GM12878 (cell line): ENCODE results near the gene KIAA0930.

Source experiments
- CEBPZ ChIP-seq: fragments of 150-350 bp; IDR thresholded peaks from 2 replicates; pipeline ENCODE4 v1.6.1; 2016; ENCODE audit warnings: low read depth, low read length
- CTCF ChIP-seq, 3 experiments: IDR thresholded peaks in 2 of 3; conservative IDR thresholded peaks in 1 of 3; 2 replicates each; pipeline ENCODE4 v1.5.1; 2011; ENCODE audit warnings: low read depth in 3 of 3, low read length in 3 of 3, mild to moderate bottlenecking in 3 of 3, control low read depth in 2 of 3, moderate library complexity in 2 of 3, inconsistent platforms in 1 of 3, mixed read lengths in 1 of 3; ENCODE audit not compliant: control insufficient read depth in 2 of 3, insufficient read depth in 1 of 3; ENCODE audit errors: extremely low read depth in 1 of 3
- EP300 ChIP-seq, 2 experiments: fragments of 150-350 bp in 1 of 2; IDR thresholded peaks; 2 replicates each; pipeline ENCODE4 v1.6.1; 2011 to 2012; ENCODE audit warnings: low read depth in 2 of 2, low read length in 2 of 2, borderline replicate concordance in 1 of 2, improper control_type of control experiment in 1 of 2, inconsistent platforms in 1 of 2; ENCODE audit not compliant: control insufficient read depth in 1 of 2
- FOXK2 ChIP-seq: fragments of 450-650 bp; IDR thresholded peaks from 2 replicates; pipeline ENCODE4 v1.6.1; 2017; ENCODE audit warnings: mild to moderate bottlenecking, moderate library complexity
- JUND ChIP-seq: IDR thresholded peaks from 2 replicates; pipeline ENCODE4 v1.6.1; 2012; ENCODE audit warnings: low read depth, mild to moderate bottlenecking, low read length, improper control_type of control experiment, moderate library complexity
- KAT2A ChIP-seq: conservative IDR thresholded peaks from 2 replicates; pipeline ENCODE4 v1.6.1; 2011; ENCODE audit warnings: low read depth, low read length; ENCODE audit not compliant: control insufficient read depth
- KDM1A ChIP-seq: fragments of 200-600 bp; sonication (generic); IDR thresholded peaks from 2 replicates; pipeline ENCODE4 v1.6.1; 2016; ENCODE audit warnings: borderline replicate concordance
- MXI1 ChIP-seq: fragments of 150-350 bp; IDR thresholded peaks from 2 replicates; pipeline ENCODE4 v1.6.1; 2011; ENCODE audit warnings: low read depth, mild to moderate bottlenecking, inconsistent platforms, low read length, improper control_type of control experiment
- PKNOX1 ChIP-seq: fragments of 450-650 bp; IDR thresholded peaks from 2 replicates; pipeline ENCODE4 v1.6.1; 2016; ENCODE audit warnings: mild to moderate bottlenecking
- POU2F2 ChIP-seq: IDR thresholded peaks from 3 replicates; pipeline ENCODE4 v1.6.1; 2011; ENCODE audit warnings: low read depth, mild to moderate bottlenecking, low read length, borderline replicate concordance

GRCh38 chr22:45187891-45188290, 52.8 kb downstream of the KIAA0930 start:
- TF ChIP-seq EP300 (IDR thresholded peaks at IDR 0.05; ENCODE audit: borderline replicate concordance in 1 of 2, control insufficient read depth in 1 of 2, low read depth in 2 of 2, low read length in 2 of 2) (no peak), POU2F2 (no peak), MXI1 (no peak), KAT2A (no peak), CTCF (IDR thresholded peaks at IDR 0.05 in 2 of 3, conservative IDR thresholded peaks at IDR 0.05 in 1 of 3; ENCODE audit: control insufficient read depth in 2 of 3, extremely low read depth in 1 of 3, insufficient read depth in 1 of 3, low read depth in 3 of 3, low read length in 3 of 3) (no peak), FOXK2 (no peak), CEBPZ (no peak), PKNOX1 (no peak), KDM1A (no peak), JUND (no peak)
